ENCODE data around the gene SRP14.
A peak's percentile ranks its signal among the peaks of the same experiment; 100 is the strongest.

DNA sequence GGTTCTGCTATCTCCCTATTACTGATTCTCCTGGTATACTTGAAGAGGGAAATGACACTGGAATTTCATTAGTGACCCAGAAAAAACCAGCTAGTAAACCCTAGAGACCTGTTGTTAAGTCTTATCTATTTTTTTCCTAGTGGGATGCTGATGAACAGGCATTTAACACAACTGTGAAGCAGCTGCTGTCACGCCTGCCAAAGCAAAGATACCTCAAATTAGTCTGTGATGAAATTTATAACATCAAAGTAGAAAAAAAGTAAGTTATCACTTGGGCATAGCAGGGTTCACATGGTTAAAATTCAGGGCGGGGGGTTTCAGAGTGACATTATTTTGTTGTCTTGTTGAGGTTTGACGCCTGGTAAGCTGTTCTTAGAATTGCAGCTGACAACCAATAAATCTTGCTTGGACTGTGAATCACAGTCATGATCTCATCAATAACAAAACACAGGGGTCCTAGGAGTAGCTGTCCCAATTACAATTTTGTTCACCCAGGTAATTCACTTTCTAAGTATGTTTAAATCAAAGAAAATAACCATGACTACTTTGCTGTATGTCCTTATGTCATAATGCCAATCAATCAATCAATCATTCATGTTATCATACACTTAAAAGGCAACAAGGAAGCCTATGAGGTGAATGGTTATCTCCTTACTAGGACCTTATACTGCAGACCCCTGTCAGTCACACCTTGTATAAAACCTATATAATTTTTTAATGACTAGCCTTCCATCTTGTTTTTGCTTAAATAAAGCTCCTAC, 4.6 kb downstream of the SRP14 start:
- TF ChIP-seq, protein P1, sequence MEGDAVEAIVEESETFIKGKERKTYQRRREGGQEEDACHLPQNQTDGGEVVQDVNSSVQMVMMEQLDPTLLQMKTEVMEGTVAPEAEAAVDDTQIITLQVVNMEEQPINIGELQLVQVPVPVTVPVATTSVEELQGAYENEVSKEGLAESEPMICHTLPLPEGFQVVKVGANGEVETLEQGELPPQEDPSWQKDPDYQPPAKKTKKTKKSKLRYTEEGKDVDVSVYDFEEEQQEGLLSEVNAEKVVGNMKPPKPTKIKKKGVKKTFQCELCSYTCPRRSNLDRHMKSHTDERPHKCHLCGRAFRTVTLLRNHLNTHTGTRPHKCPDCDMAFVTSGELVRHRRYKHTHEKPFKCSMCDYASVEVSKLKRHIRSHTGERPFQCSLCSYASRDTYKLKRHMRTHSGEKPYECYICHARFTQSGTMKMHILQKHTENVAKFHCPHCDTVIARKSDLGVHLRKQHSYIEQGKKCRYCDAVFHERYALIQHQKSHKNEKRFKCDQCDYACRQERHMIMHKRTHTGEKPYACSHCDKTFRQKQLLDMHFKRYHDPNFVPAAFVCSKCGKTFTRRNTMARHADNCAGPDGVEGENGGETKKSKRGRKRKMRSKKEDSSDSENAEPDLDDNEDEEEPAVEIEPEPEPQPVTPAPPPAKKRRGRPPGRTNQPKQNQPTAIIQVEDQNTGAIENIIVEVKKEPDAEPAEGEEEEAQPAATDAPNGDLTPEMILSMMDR (IDR thresholded peaks at IDR 0.05), result no peak
- TF ChIP-seq POLR2AphosphoS5 (IDR thresholded peaks at IDR 0.05; ENCODE audit: low read depth, low read length), result 0 out of 2 replicates have a peak, but pooled peaks have one; percentile 29
- no peak for TF ChIP-seq SIN3A (IDR thresholded peaks at IDR 0.05; ENCODE audit: borderline replicate concordance, insufficient read depth, low read depth, low read length)
- TF ChIP-seq, protein P2, sequence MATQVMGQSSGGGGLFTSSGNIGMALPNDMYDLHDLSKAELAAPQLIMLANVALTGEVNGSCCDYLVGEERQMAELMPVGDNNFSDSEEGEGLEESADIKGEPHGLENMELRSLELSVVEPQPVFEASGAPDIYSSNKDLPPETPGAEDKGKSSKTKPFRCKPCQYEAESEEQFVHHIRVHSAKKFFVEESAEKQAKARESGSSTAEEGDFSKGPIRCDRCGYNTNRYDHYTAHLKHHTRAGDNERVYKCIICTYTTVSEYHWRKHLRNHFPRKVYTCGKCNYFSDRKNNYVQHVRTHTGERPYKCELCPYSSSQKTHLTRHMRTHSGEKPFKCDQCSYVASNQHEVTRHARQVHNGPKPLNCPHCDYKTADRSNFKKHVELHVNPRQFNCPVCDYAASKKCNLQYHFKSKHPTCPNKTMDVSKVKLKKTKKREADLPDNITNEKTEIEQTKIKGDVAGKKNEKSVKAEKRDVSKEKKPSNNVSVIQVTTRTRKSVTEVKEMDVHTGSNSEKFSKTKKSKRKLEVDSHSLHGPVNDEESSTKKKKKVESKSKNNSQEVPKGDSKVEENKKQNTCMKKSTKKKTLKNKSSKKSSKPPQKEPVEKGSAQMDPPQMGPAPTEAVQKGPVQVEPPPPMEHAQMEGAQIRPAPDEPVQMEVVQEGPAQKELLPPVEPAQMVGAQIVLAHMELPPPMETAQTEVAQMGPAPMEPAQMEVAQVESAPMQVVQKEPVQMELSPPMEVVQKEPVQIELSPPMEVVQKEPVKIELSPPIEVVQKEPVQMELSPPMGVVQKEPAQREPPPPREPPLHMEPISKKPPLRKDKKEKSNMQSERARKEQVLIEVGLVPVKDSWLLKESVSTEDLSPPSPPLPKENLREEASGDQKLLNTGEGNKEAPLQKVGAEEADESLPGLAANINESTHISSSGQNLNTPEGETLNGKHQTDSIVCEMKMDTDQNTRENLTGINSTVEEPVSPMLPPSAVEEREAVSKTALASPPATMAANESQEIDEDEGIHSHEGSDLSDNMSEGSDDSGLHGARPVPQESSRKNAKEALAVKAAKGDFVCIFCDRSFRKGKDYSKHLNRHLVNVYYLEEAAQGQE (IDR thresholded peaks at IDR 0.05; ENCODE audit: insufficient read depth in 1 of 2, low read depth in 2 of 2, low read length in 1 of 2), result no peak

All from Panc1 (cell line).